ENCODE data around the gene DDA1.
"Not testable (repeated sequence)": the region's sequence is repeated elsewhere in the genome, so short reads cannot be mapped to it uniquely, and the experiment has no call there.

DDA1 gene

GRCh38 chr19:17309198-17309964 is at the start of gene DDA1:
TSS of gene DDA1 (plus strand) at chr19:17309563. CDS start at chr19:17309655, 92 bp downstream.
- DNase-seq, result peak; percentile 98

- no peak for DNase-seq
Observed at GRCh38 chr19:17259934-17260333, 49.4 kb upstream of the DDA1 start.

GRCh38 chr19:17260842-17261325 is 48.5 kb upstream of the DDA1 start:
- DNase-seq, result peak; percentile 84

- DNase-seq, result no peak
Observed at GRCh38 chr19:17262557-17262956, 46.8 kb upstream of the DDA1 start.

GRCh38 chr19:17263712-17264640 is 45.4 kb upstream of the DDA1 start:
- no peak for DNase-seq

- no peak for DNase-seq
Observed at GRCh38 chr19:17264641-17264979, 44.8 kb upstream of the DDA1 start, which contains the start of gene USHBP1. TSS of gene USHBP1 (minus strand) at chr19:17264745. CDS start at chr19:17264299, 446 bp downstream.

- DNase-seq, result no peak
Observed at GRCh38 chr19:17266026-17266425, 43.3 kb upstream of the DDA1 start.

- DNase-seq, result no peak
Observed at GRCh38 chr19:17266589-17266974, 42.8 kb upstream of the DDA1 start.

DNA sequence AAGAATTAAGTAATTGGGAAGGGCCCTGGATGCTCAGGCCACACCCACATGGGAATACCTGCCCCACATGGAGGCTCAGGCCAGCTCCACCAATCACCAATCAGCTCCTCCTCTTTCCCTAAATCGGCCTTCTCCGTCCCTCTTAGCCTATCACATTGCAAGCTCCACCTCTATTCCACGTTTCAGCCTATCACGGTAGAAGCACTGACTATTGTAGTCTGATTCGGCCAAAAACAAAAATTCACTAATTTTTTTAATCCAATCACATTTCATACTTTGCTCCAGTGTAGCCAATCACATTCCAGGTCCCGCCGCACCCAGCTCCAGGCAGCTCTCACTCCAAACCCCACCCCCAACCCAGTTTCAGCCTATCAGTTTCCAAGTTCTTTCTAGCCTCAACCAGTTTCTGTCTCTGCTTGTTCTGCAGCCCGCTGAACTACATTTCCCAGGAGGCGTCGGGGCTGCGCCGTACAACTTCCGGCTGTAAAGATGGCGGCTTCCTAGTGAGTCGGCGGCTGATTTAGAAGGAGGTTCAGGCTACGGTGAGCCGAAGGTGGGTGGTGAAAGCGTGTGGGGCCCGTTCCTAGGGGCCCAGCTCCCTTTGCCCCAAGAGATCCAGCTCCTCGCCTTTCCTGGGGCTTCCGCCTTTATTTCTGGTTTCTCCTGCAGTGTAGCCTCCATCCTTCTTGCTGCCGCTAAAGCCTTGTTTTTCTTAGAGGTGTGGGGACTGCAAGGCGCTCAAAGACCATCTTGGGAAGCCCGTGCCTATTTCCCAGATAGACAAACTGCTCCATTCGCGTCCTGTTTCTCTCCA is 42.2 kb upstream of the DDA1 start, which contains the start of gene BABAM1:
Gene BABAM1 (plus strand): TSS at position 469 of the 814 bp plus-strand sequence. CDS start 1,364 bp downstream, outside the sequence.
- DNase-seq, result peak; percentile 88

GRCh38 chr19:17268754-17269153 is 40.6 kb upstream of the DDA1 start:
- no peak for DNase-seq

DNA sequence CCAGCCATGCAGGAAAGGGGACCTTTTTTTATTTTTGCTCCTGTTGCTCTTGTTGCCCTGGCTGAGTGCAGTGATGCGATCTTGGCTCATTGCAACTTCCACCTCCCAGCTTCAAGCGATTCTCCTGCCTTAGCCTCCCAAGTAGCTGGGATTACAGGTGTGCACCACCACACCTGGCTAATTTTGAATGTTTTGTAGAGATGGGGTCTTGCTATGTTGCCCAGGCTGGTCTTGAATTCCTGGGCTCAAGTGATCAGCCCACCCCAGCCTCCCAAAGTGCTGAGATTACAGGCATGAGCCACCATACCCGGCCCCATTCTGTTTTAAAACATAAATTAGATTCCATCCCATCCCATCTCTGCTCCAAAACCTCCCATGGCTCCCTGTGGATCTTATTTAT is 34.5 kb upstream of the DDA1 start:
- DNase-seq, result not testable (repeated sequence)

- no peak for DNase-seq
Observed at GRCh38 chr19:17275441-17276175, 33.8 kb upstream of the DDA1 start.

- DNase-seq, result no peak
Observed at GRCh38 chr19:17279436-17279835, 29.9 kb upstream of the DDA1 start.

- DNase-seq, result no peak
Observed at GRCh38 chr19:17281391-17282304, 27.7 kb upstream of the DDA1 start, which contains the start of gene ANKLE1. TSS of gene ANKLE1 (plus strand) at chr19:17281901. CDS start at chr19:17281921, 20 bp downstream.

- DNase-seq, result peak; percentile 70
Observed at GRCh38 chr19:17282488-17283125, 26.8 kb upstream of the DDA1 start.

DNA sequence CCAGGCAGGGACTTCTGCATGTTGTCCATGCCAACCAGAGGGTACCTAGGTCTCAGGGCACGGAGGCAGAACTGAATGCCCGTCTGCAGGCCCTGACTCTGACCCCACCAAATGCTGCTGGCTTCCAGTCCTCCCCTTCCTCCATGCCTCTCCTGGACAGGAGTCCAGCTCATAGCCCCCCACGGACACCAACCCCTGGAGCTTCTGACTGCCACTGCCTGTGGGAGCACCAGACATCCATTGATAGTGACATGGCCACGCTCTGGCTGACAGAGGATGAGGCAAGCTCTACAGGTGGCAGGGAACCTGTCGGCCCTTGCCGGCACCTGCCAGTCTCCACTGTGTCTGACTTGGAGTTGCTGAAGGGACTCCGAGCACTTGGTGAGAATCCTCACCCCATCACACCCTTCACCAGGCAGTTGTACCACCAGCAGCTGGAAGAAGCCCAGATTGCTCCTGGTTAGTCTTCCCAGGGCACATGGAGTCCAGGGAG is 25.8 kb upstream of the DDA1 start:
- no peak for DNase-seq

- DNase-seq, result no peak
Observed at GRCh38 chr19:17285415-17286135, 23.8 kb upstream of the DDA1 start.

DNA sequence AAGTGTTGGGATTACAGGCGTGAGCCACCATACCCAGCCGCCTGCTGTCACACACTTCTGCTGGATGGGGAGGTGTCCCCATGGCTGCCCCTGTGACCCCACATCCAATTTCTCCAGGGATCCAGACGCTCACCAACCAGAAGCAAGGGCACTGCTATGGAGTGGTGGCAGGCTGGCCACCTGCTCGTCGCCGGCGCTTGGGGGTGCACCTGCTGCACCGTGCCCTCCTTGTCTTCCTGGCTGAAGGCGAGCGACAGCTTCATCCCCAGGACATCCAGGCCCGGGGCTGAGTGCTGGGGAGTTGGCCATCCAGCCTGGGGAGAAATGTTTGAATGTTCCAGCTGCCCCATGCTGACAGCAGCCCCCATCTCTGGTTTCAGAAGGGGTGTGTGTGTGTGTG is 23.1 kb upstream of the DDA1 start:
- no peak for DNase-seq

- DNase-seq, result no peak
Observed at GRCh38 chr19:17286752-17287151, 22.6 kb upstream of the DDA1 start.
